Endodermal cell (in vitro differentiated cells): ENCODE results near the gene RUNX2. TPM values are rescaled to one million over a fixed set of nuclear protein-coding genes. Genes with fewer than 3 reads are reported as not detected.

Experiments used
- DNase-seq: peaks from one replicate; pipeline ENCODE4 v3.0.0-alpha.2; 2017
- H3K27ac ChIP-seq: 2 replicates; pipeline ENCODE4 v1.5.1; 2013; ENCODE audit warnings: mild to moderate bottlenecking, low read depth, low read length, moderate library complexity
- H3K27me3 ChIP-seq: 2 replicates; pipeline ENCODE4 v1.6.1; 2013; ENCODE audit warnings: mild to moderate bottlenecking, low read length, moderate library complexity; ENCODE audit not compliant: insufficient read depth, control insufficient read depth, poor library complexity, severe bottlenecking
- H3K36me3 ChIP-seq: 2 replicates; pipeline ENCODE4 v1.7.0; 2013; ENCODE audit warnings: mild to moderate bottlenecking, low read length, moderate library complexity; ENCODE audit not compliant: control insufficient read depth, insufficient read depth
- H3K4me1 ChIP-seq: one replicate; pipeline ENCODE4 v1.7.0; 2013; ENCODE audit warnings: low read length; ENCODE audit not compliant: control insufficient read depth, insufficient read depth
- H3K4me3 ChIP-seq: 2 replicates; pipeline ENCODE4 v1.5.1; 2013; ENCODE audit warnings: mild to moderate bottlenecking, low read length, moderate library complexity
- H3K9ac ChIP-seq: 2 replicates; pipeline ENCODE4 v1.6.1; 2013; ENCODE audit warnings: mild to moderate bottlenecking, low read length, moderate library complexity; ENCODE audit not compliant: poor library complexity, severe bottlenecking; ENCODE audit errors: extremely low read depth
- H3K9me3 ChIP-seq: 2 replicates; pipeline ENCODE4 v1.6.1; 2013; ENCODE audit warnings: mild to moderate bottlenecking, low read length, moderate library complexity; ENCODE audit not compliant: control insufficient read depth
- H3K27ac Mint-ChIP-seq: 2 replicates; pipeline ENCODE4 v1.8.0; 2020; ENCODE audit warnings: mixed read lengths
- H3K27me3 Mint-ChIP-seq: 2 replicates; pipeline ENCODE4 v1.8.0; 2021; ENCODE audit warnings: mild to moderate bottlenecking, mixed read lengths; ENCODE audit not compliant: insufficient read depth
- H3K36me3 Mint-ChIP-seq: 2 replicates; pipeline ENCODE4 v1.8.0; 2020; ENCODE audit warnings: low read depth, mixed read lengths
- H3K4me1 Mint-ChIP-seq: 2 replicates; pipeline ENCODE4 v1.8.0; 2020; ENCODE audit warnings: mixed read lengths
- H3K4me3 Mint-ChIP-seq: 2 replicates; pipeline ENCODE4 v1.8.0; 2020; ENCODE audit warnings: mild to moderate bottlenecking, moderate library complexity, mixed read lengths
- H3K9me3 Mint-ChIP-seq: 2 replicates; pipeline ENCODE4 v1.8.0; 2020; ENCODE audit warnings: mild to moderate bottlenecking, mixed read lengths
- WGBS, 2 experiments: methylation state at CpG; one replicate each; pipeline versions ENCODE4 v1.1.5 to v1.1.7; 2013; ENCODE audit warnings: missing lambda C conversion rate in 2 of 2, mixed read lengths in 1 of 2; ENCODE audit not compliant: insufficient coverage in 1 of 2, insufficient read length in 1 of 2; 5-methylcytosine and 5-hydroxymethylcytosine counted together
- total RNA-seq, 2 donors: library from RNA; stranded (reverse); fragmentation: NEBNext Ultra II Directional in 1 of 2; extraction: Animal tissue kit (Norgen Biotek cat#: 25700) in 1 of 2; gene quantifications; 2 replicates in 1 of 2; 3 replicates in 1 of 2; pipeline ENCODE4 v1.2.1, GENCODE V29; 2021
- TF ChIP-seq, protein P1 (sequence below): fragments of 200-600 bp; sonication (generic); conservative IDR thresholded peaks from 2 replicates; pipeline ENCODE4 v1.5.0; 2021; ENCODE audit warnings: antibody characterized with exemption, mild to moderate bottlenecking

RUNX2 gene
- total RNA-seq, 2 donors from 2014 or later: 0.18 to 0.26 TPM

DNA sequence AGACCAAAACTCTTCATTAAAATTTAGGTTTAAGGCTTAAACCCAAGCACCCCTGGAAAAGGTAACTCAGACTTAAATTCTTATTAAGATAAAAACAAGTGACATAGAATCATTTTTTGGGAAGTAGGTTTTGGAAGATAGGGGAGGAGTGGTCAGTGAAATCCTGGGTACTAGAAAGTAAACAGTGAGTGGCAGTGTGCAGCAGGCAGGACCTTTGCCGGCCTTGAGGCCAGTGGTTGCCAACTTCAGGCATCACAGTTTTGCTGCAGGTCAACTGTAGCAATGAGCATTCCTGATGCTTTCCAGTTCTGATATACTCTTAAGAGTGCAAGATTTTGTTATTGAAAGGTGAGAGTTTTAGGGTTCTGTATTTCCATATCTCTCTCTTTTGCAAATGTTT is 118.9 kb downstream of the RUNX2 start:
- peak; percentile 46 for DNase-seq
- Histone ChIP-seq H3K9ac (no peak overlapping the region), H3K36me3 (no peaks in the 10 kb centered on the region), H3K4me3 (no peak overlapping the region), H3K27ac (no peak overlapping the region), H3K4me1 (no peaks in the 10 kb centered on the region), H3K9me3 (no peaks in the 10 kb centered on the region), H3K27me3 (peaks cover 26% of the 10 kb centered on the region)
- H3K27me3 Mint-ChIP-seq: peaks cover 38% of the 10 kb centered on the region
- no peaks in the 10 kb centered on the region for H3K36me3 Mint-ChIP-seq
- 100% methylated on average over 1 of the region's 1 CpG; no CpG with 5 or more reads in 1 of the 2 experiments for WGBS, 2 experiments
- H3K4me1 Mint-ChIP-seq: peaks cover 29% of the 10 kb centered on the region
- H3K4me3 Mint-ChIP-seq: no peak overlapping the region
- no peak overlapping the region for H3K27ac Mint-ChIP-seq
- TF ChIP-seq, protein P1, sequence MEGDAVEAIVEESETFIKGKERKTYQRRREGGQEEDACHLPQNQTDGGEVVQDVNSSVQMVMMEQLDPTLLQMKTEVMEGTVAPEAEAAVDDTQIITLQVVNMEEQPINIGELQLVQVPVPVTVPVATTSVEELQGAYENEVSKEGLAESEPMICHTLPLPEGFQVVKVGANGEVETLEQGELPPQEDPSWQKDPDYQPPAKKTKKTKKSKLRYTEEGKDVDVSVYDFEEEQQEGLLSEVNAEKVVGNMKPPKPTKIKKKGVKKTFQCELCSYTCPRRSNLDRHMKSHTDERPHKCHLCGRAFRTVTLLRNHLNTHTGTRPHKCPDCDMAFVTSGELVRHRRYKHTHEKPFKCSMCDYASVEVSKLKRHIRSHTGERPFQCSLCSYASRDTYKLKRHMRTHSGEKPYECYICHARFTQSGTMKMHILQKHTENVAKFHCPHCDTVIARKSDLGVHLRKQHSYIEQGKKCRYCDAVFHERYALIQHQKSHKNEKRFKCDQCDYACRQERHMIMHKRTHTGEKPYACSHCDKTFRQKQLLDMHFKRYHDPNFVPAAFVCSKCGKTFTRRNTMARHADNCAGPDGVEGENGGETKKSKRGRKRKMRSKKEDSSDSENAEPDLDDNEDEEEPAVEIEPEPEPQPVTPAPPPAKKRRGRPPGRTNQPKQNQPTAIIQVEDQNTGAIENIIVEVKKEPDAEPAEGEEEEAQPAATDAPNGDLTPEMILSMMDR: no peak
- no peaks in the 10 kb centered on the region for H3K9me3 Mint-ChIP-seq

GRCh38 chr6:45447716-45448115 is 119.6 kb downstream of the RUNX2 start:
- H3K4me1 ChIP-seq: no peaks in the 10 kb centered on the region
- 83% methylated on average over 2 of the region's 2 CpGs; no CpG with 5 or more reads in 1 of the 2 experiments for WGBS, 2 experiments
- no peak overlapping the region for H3K9ac ChIP-seq
- Mint-ChIP-seq H3K4me3 (no peak overlapping the region), H3K36me3 (no peaks in the 10 kb centered on the region), H3K9me3 (no peaks in the 10 kb centered on the region), H3K4me1 (peaks cover 29% of the 10 kb centered on the region), H3K27ac (no peak overlapping the region), H3K27me3 (peaks cover 41% of the 10 kb centered on the region)
- no peak for DNase-seq
- peaks cover 33% of the 10 kb centered on the region for H3K27me3 ChIP-seq
- no peak overlapping the region for H3K4me3 ChIP-seq
- H3K9me3 ChIP-seq: no peaks in the 10 kb centered on the region
- H3K27ac ChIP-seq: no peak overlapping the region
- no peaks in the 10 kb centered on the region for H3K36me3 ChIP-seq
- TF ChIP-seq, protein P1: no peak

GRCh38 chr6:45448417-45449389 is 120.6 kb downstream of the RUNX2 start:
- Mint-ChIP-seq H3K4me1 (peaks cover 38% of the 10 kb centered on the region), H3K27ac (no peak overlapping the region), H3K4me3 (no peak overlapping the region), H3K27me3 (peaks cover 44% of the 10 kb centered on the region), H3K9me3 (no peaks in the 10 kb centered on the region), H3K36me3 (no peaks in the 10 kb centered on the region)
- no peak overlapping the region for H3K4me3 ChIP-seq
- 94 to 100% methylated on average over 3 to 8 of the region's 8 CpGs for WGBS, 2 experiments
- peaks cover 35% of the 10 kb centered on the region for H3K27me3 ChIP-seq
- peaks cover 6% of the 10 kb centered on the region for H3K4me1 ChIP-seq
- H3K9ac ChIP-seq: no peak overlapping the region
- no peak for DNase-seq
- H3K36me3 ChIP-seq: no peaks in the 10 kb centered on the region
- TF ChIP-seq, protein P1: no peak
- H3K9me3 ChIP-seq: no peaks in the 10 kb centered on the region
- no peak overlapping the region for H3K27ac ChIP-seq
